Measurements from ENCODE around the gene ABITRAM.
"Not testable (repeated sequence)": the region's sequence is repeated elsewhere in the genome, so short reads cannot be mapped to it uniquely, and the experiment has no call there.

Gene ABITRAM

GRCh38 chr9:108921200-108921599, 13.0 kb upstream of the ABITRAM start:
- Histone ChIP-seq H3K27ac (no peak overlapping the region), H3K4me3 (no peak overlapping the region)

- Histone ChIP-seq H3K27ac (no peak overlapping the region), H3K4me3 (no peak overlapping the region)
These were observed 9.7 kb upstream of the ABITRAM start for GRCh38 chr9:108924466-108924865.

GRCh38 chr9:108928386-108928785, 5.8 kb upstream of the ABITRAM start:
- Histone ChIP-seq H3K27ac (no peak overlapping the region), H3K4me3 (no peak overlapping the region)

- Histone ChIP-seq H3K27ac (peak overlapping the region; percentile 50 to 95 (median 90)), H3K4me3 (peak overlapping the region; percentile 71 to 93 (median 81))
These were observed 926 bp upstream of the ABITRAM start for GRCh38 chr9:108933231-108933717.

GRCh38 chr9:108933718-108934322, 380 bp upstream of the ABITRAM start, which contains the start of gene ELP1:
Gene ELP1, minus strand, starts transcription at chr9:108934124. Its CDS starts 2,978 bp downstream, at chr9:108931146.
- Histone ChIP-seq H3K27ac (peak within 1 kb of the TSS; percentile 50 to 95 (median 90)), H3K4me3 (peak within 1 kb of the TSS; percentile 71 to 93 (median 81))

- H3K27ac ChIP-seq: no peak overlapping the region
- H3K4me3 ChIP-seq: no peak overlapping the region
These were observed 3.5 kb downstream of the ABITRAM start for GRCh38 chr9:108937561-108938305.

GRCh38 chr9:108939975-108940374, 5.8 kb downstream of the ABITRAM start:
- no peak overlapping the region for H3K4me3 ChIP-seq
- no peak overlapping the region for H3K27ac ChIP-seq

- Histone ChIP-seq H3K27ac (no peak overlapping the region), H3K4me3 (no peak overlapping the region)
These were observed 16.0 kb downstream of the ABITRAM start for GRCh38 chr9:108950168-108950567.

- Histone ChIP-seq H3K4me3 (no peak overlapping the region), H3K27ac (no peak overlapping the region)
These were observed 17.4 kb downstream of the ABITRAM start for GRCh38 chr9:108951578-108951977.

GRCh38 chr9:108953983-108954574, 19.9 kb downstream of the ABITRAM start:
- no peak overlapping the region for H3K27ac ChIP-seq
- H3K4me3 ChIP-seq: no peak overlapping the region

- no peak overlapping the region for H3K27ac ChIP-seq
These were observed 21.9 kb downstream of the ABITRAM start for GRCh38 chr9:108956022-108956630.

GRCh38 chr9:108956631-108957026, 22.4 kb downstream of the ABITRAM start:
- H3K4me3 ChIP-seq: no peak overlapping the region
- no peak overlapping the region for H3K27ac ChIP-seq

More at GRCh38 chr9:108956022-108956630, 21.9 kb downstream of the ABITRAM start:
- H3K4me3 ChIP-seq: no peak overlapping the region

- H3K27ac ChIP-seq: no peak overlapping the region
- H3K4me3 ChIP-seq: no peak overlapping the region
These were observed 26.1 kb downstream of the ABITRAM start for GRCh38 chr9:108960331-108960730.

- Histone ChIP-seq H3K4me3 (no peak overlapping the region), H3K27ac (no peak overlapping the region)
These were observed 27.0 kb downstream of the ABITRAM start for GRCh38 chr9:108961151-108961550.

GRCh38 chr9:108963459-108964143, 29.4 kb downstream of the ABITRAM start:
- Histone ChIP-seq H3K4me3 (no peak overlapping the region), H3K27ac (no peak overlapping the region)

GRCh38 chr9:108967916-108968315, 33.7 kb downstream of the ABITRAM start:
- Histone ChIP-seq H3K4me3 (no peak overlapping the region), H3K27ac (no peak overlapping the region)

- H3K27ac ChIP-seq, H3K4me3 ChIP-seq: not testable (repeated sequence)
These were observed 37.2 kb downstream of the ABITRAM start for GRCh38 chr9:108971392-108971791.

- no peak overlapping the region for H3K4me3 ChIP-seq
- peak overlapping the region in 1 of 21 experiments; percentile 12 for H3K27ac ChIP-seq
These were observed 38.0 kb downstream of the ABITRAM start for GRCh38 chr9:108972186-108972585.

GRCh38 chr9:108972626-108973209, 38.5 kb downstream of the ABITRAM start:
- peak overlapping the region in 2 of 21 experiments; percentile 4 to 12 for H3K27ac ChIP-seq
- H3K4me3 ChIP-seq: no peak overlapping the region

Measured in skin epidermis (tissue), 12 donors.